NOMO-1 (cell line): ENCODE data around the gene ANKMY1.

Experiments
- DNase-seq, 2 experiments: peaks; one replicate each; lab custom pipeline; 2025; ENCODE audit not compliant: unreplicated experiment in 2 of 2; lab: John Stamatoyannopoulos, UW

ANKMY1 gene

DNA sequence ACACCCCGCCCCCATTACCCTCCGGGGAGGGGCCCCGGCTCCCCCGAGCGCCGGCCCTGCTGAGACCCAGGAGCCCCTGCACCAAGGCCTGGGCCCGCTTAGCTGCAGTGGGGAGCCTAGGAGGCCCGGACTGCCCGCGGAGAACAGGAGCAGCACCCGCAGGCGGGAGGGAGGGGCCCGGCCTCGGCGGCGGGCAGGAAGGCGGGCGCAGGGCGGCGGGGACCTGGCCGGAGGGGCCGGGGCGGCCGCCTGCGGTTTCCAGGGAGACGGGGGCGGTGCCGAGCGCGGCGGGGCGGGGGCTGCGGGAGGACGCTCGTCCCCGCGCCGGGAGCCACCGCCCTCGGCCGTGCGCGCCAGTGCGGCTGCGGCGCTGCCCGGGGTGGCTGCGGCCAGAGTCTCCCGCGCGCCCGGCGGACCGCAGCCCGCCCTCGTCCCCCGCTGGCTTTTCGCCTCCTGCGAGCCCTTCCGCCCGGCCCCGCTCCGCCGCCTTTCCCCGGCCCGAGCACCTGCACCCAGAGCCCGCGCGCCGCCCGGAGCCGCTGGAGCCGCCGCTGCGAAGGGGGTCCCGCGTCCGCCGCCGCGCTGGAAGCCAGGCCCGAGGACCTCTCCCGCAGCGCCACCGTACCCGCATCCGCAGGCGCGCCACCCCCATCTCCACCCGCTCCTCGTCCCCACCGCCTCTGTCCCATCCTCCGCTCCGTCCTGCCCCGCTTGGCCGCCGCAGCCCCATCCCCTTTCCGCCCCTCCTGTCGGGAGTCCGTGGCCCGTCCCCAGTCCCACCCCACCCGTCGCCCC, 105.1 kb downstream of the ANKMY1 start:
- peak; percentile 19 to 38 for DNase-seq

DNA sequence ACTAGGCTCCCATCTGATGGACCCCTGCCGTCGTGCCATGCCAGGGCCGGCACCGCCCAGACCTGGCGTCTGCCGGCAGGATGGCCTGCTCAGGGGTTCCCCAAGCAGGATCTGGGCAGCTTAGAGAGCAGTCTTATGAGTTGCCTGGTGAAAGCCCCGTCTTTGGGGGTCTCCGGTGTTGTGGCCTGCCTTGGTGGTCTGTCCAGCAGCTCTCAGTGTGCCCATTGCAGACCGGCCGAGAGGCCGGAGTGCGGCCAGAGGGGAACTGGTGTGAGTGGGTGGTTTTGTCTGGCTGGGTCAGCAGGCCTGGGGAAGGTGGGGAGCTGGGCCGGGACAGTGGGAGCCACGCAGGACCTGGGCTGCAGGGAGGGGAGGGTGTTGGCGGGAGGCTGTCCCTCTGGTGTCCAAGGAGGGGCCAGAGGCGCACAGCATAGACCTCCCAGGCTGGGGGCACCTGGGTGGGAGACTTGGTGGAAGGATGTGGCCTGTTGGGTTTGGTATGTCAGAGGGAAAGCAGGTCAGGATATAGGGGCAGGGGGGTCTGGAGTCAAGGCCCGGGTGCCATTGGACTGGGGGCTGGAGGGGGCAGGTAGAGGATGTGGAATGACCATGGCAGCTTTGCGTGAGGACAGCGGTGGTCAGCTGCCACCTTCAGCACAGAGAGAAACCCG, 105.9 kb downstream of the ANKMY1 start:
- no peak for DNase-seq

DNA sequence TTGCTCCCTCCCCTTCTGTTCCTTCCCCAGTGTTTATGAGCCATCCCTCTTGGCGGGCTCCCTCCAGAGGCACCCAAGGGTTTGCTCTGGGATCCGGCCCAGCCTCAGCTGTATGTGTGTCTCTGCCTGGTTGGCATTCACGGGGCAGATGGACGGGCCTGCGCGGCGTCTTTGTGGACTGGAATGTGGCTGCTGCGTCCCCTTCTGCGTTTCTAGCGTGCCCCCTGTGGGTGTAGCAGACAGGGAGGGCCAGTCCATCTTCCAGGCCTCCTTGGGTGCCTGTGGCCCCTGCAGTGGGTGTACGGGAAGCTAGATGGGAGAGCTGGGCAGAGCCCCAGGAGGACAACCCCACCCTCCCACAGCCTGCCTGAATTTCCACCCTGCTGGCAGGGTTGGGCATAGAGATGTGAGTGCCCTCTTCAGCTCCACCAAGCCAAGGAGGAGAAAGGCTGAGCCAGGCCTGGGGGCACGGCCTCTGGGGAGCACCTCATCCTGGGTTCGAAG, 106.6 kb downstream of the ANKMY1 start:
- DNase-seq, result no peak

DNA sequence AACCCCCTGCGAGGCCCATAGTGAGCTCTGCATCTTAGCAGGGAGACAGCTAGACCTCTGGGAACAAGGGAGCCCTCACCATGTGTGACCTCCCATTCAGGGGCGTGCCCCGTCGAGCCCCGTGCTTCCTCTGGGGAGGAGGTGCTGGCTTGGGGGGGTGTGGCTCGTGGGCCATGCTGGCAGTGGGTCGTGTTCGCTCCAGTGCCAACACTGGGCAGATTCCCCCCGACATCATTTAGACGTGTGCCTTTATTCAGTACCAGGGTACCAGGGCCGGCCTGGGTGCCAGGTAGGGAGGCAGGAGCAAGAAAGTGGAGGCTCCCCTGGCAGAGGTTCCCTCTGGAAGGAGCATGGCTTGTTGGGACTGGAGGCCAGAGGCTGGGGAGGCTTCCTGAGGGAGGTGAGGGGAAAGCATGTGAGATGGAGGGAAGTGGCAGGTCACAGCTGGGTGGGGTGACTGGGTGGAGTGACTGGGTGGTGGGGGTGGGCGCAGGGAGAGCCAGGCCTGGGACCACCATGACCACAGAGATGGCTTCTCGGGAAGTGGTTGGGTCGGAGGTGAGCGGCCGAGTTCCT, 107.2 kb downstream of the ANKMY1 start:
- DNase-seq, result no peak

DNA sequence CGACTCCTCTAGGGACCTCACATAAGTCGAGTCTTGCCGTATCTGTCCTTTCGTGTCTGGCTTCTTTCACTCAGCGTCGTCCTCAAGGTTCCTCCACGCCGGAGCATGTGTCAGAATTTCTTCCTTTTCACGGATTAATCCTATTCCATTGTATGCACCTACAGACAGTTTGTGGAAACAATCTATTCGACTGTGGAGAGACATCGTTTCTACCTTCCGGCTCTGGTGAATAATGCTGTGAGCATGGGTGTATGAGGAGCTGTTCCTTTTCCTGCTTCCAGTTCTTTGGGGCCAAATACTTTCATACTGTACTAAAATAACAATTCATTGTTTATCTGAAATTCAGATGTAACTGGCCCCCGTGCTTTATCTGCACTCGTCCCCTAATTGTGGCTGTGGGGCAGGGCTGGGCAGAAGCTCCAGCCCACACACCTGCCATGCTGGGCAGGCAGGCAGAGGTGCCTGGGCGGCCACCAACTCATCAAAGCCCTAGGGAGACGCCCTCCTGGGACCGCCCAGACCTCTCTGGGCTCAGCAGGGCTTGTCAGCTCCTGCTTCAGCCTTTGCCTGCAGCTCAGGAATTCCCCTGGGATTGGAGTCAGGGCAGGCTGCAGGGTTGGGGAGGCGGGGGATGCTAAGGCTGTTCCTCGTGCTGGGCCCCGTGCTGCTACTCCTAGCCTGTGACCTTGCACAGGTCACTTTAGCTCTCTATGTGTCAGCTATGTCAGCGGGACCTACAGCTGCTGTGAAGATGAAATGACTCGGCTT, 107.8 kb downstream of the ANKMY1 start:
- DNase-seq, result no peak

DNA sequence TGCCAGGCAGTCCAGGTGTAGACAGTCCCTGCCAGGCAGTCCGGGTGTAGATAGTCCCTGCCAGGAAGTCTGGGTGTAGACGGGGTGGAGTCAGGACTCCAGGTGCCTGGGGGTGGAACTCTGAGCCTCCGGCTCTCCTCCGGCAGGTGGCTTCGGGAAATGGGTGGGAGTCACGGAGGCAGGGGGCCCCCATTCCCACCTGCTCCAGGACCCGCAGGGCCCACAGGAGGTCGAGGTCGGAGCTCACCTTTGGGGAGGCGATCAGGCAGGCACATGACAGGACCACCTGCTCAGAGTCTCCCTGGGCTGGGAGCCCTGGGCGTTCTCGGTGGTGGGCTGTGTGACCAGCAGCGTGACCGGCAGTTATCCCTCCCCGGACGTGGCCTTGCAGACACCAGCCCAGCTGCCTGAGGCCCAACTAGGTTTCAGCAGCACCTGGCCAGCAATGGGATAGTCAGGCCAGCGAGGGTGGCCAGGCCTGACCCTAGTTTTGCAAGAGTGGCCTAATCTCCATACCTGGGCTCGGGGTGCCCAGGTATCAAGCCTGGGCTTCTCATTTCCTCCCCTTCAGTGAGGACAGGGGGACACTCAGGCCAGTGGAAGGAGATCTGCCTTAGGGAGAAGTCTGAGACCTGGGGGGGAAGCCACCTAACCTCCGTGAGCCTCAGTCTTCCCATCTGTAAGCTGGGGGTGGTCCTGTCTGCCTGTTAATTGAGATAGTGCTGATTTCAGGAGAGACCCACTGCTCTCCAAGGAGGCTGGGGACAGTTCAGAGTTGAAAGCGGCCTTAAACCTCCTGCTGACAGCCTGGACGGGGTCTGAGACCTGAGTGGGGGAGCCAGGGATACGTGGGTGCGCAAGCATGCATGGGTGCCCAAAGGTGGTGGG, 109.2 kb downstream of the ANKMY1 start:
- no peak for DNase-seq

DNA sequence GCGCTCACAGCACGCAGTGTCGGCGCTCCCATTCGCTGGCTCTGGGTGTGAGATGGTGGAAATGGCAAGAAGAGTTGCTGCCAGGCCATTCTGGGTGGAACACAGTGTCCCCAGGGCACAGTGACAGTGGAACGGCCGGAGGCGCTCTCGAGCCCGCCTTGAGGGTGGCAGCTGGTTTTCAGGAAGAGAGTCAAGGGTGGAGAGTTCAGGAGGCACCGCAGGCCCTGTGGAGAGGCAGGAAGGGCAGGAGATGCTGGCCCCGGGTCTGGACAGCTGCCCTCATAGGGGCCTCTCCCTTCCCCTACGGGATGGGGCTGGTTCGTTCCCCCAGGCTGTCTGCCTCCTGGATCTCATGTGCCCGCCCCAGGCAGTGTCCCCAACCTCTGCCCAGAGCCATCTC, 109.9 kb downstream of the ANKMY1 start:
- no peak for DNase-seq

DNA sequence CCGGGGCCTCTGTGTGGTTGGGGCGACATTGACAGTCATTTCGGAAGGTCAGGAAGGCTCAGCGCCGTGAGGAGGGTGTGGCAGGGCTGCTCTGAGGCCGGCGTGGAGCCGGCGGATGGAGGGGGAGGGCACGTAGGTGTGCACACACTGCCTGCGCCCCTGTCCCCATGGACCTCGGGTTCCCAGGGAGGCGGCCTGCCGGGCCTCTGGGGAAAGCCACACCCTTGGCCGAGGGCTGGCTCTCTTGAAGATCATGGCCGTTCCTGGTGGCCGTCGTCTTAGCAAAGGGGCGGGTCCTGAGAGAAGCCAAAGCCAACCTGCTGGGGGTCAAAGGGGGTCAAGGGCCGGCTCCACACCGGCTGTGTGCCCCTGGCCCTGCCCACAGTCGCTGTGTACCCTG, 110.5 kb downstream of the ANKMY1 start:
- DNase-seq, result no peak

DNA sequence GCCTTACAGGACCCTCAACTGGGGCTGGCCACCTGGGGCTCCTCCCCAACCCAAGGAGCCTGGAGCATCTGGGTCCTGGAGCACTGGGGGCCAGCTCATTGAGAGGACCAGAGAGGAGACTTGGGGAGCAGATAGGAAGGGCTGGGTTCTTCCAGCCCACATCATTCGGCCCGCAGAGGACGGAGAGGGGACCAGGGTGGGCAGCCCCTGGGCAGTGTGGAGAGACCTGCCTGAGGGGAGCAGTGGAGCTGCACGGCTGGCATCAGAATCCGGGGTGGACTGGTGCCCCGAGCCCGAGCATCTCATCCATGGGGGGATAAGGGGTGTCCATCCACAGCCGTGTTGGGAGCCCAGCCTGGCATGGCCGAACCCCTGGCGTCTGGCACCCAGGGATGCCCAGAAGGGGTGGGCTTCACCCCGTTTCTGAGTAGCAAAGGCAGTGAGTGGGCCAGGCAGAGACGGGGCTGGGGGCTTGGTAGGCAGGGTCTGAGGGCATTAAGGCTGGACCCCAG, 111.1 kb downstream of the ANKMY1 start:
- no peak for DNase-seq

DNA sequence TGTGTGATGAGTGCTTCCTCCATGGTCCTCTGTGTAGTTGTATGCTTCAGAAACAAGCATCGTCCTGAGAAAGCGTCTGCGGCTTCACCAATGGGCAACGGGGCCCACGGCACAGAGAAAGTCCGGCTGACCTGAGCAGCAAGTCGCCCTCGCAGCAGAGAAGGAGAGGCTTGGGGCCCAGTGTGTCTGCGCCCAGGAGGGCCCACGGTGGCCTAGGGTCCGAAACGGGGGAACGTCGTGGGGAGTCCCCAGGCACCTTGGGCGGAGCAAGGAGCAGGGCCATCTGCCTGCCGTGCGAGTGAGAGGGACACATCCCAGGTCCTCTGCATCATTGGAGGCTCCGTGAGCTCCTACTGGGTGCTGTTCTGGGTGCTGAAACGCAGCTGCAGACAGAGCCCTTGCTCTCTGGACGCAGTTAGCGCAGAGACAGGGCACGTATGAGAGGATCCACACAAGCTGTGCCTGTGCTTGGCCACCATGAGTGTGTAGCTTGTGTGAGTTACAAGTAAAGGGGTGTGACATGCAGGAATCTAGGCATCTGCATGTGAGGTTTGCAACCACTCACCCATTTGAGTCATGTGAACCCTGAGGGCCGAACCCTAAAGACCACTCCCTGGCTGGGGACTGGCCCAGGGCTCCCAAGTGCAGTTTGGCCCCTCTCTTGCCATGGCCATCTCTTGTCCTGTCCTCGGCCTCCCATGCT, 111.7 kb downstream of the ANKMY1 start:
- DNase-seq, result no peak

DNA sequence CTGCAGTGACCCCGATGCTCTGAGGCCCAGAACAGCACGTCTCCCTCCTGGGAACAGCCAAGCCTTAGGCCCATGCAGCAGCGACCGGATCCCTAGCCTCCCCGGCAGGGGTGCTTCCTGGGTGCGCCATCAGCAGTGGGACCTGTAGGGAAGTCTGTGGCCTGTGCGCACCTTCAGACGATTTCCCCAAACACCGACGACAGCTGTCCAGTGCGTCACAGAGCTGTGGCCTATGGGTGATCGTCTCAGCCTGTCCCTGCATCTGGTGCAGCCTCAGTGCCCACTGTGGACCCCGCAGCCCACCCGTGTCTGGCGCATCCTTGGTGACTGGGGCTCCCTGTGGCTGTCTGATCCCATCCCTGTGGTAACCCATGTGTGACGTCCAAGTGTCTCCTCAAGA, 113.3 kb downstream of the ANKMY1 start:
- DNase-seq, result no peak

DNA sequence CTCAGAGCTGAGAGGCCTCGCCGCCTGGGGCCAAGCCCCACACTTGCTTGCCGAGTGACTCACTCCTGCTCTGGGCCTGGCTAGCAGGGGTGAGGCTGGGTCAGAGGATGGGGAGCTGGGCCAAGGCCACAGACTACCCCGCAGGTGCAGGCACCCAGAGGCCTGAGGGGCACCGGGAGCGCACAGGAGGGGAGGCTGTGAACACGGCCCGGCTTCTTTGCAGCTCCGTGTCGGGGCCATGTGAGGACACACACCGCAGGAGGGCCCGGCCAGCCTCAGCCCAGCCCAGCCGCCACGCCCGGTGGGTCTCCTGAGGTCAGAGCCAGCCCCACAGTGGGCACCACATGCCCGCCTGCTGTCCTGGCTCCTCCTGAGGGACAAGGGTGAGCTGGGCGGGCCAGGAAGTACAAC, 113.9 kb downstream of the ANKMY1 start:
- DNase-seq, result no peak

DNA sequence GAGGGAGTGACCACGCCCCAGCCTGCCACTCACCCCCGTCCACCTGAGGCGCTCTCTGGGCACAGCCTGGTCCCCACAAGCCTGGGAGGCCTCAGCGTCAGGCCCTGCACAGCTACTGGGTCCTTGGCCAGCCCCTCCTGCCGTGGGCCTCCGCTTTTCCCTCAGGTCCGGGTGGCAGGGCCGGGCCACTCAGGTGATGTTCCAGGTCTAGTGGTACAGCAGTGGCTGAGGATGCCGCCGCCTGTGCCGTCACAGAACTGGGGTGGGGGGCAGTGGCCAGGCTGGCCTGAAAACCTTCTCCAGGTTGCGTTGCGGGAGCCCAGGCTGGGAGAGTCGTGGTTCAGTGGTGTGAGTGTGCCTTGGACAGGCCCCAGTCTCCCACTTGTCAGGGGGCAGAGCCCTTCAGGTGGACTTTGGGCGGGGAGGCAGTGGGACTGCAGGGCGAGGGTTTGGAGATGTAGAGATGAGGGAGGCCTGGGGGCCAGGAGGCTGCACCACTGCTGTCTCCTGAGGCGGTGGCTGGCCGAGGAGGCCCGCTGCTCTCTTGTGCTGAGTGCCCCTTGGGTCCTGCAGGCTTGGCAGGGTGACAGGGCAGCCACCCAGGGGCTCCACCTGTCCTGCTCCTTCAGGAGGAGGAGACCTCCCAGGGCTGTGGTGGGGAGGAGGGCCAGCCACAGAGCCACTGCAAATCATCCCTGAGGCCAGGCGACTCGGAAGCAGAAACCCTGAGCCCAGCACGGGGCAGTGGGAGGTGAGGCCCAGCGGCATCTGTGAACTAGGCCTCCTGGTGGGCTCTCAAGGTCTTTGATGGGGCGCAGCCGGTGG, 114.7 kb downstream of the ANKMY1 start:
- no peak for DNase-seq

DNA sequence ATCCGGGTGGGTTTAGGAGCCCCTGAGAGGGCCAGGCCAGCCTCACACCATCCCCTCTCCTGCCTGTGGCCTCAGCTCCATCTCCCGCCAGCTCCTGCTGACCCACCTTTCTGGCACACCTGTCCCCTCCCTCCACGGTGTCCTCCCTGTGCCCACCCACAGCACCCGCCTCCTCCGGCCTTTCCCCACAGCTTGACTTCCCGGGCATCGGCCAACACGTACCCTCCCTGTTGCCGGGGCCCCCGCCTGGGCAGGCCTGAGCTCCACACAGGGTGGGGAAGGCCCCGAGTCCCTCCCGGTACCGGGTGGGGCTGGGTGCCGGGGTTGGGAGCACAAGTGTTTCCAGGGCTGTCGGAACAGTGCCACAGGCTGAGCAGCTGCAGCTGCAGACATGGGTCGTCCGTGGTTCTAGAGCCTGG, 115.8 kb downstream of the ANKMY1 start:
- no peak for DNase-seq

DNA sequence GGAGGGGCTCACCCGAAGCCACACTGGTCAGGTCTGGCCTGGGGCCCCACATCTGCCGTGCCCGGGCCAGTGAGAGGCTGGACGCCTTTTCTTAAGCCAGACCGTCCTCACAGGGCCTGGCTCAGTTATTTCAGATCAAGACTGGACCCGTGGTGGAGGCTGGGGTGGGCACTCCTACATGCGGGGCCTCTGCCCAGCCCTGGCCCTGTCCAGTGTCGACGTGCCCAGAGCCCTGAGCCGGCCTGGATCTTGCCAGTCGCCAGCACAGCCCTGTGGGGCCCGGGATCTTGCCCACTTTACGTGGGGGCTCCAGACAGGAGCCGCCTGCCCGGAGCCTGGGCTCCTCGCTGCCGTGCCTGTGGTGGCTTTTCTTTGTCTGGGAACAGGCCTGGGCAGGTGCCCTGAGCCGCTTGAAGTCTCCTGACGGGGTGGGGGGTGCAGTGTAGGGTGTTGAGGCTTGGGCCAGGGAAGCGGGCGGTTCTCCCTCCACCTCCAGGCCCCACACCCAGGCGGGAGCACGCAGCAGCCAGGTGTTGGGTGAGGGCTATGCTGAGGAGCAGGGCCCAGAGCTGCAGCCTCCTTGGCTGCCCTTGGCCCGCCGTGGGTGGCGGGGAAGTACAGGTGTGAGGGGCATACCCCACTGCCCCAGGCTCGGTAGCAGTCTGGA, 116.3 kb downstream of the ANKMY1 start:
- no peak for DNase-seq

DNA sequence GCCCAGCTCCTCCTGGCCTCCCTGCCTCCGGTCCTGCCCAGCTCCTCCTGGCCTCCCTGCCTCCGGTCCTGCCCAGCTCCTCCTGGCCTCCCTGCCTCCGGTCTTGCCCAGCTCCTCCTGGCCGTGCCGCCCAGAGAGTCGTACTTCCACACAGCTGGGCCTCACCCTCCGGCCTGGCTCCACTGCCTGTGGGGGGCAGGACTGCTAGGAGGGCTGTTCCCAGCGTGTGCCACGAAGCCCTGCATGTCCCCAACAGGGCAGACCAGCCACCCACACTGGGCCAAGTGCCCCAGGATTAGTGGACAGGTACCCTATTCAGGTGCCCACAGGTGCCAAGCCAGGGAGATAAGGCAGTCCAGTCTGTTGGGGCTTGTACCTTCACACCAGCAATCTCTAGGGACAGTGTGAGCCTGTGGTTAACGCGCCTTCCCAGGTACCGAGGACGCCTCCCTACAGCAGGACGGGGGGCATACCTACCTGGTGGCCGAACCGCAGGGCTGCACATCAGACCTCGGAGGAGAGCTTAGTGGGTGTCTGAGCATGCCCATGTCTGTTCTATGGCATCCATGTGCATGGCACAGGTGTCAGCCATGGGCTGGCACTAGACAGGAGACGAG, 117.0 kb downstream of the ANKMY1 start:
- no peak for DNase-seq

DNA sequence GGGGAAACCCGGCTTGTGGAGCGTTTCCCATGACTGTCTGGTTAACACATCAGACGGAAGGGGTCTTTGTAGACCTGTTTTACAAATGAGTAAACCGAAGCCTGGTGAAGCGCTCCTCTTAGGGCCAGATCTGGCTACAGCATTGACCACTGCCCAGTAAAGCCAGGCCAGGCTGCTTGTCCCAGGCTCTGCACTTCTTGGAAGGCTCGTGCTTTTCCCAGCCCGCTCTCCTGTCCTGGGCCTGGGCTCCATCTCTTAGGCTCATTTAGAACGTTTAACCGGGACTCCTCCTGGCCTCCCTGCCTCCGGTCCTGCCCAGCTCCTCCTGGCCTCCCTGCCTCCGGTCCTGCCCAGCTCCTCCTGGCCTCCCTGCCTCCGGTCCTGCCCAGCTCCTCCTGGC, 117.5 kb downstream of the ANKMY1 start:
- no peak for DNase-seq
